Epithelial cell of esophagus (primary cell): ENCODE results near the gene DIAPH3.

Source experiments
- DNase-seq: peaks from one replicate; pipeline ENCODE4 v3.0.0; 2010; ENCODE audit warnings: low read depth
- H3K4me3 ChIP-seq: 2 replicates; pipeline ENCODE4 v1.5.1; 2011; ENCODE audit warnings: mild to moderate bottlenecking, low read length, control low read depth
- CTCF ChIP-seq: IDR thresholded peaks from 2 replicates; pipeline ENCODE4 v1.5.1; 2011; ENCODE audit warnings: low read depth, mild to moderate bottlenecking, low read length, control low read depth, inconsistent platforms; ENCODE audit not compliant: insufficient read depth; ENCODE audit errors: missing control alignments

The DIAPH3 gene

GRCh38 chr13:59680429-59681024 lies 483.2 kb downstream of the DIAPH3 start:
- peak; percentile 35 for DNase-seq
- peak; percentile 77 for TF ChIP-seq CTCF
- H3K4me3 ChIP-seq, result no peak overlapping the region

- no peak for TF ChIP-seq CTCF
- DNase-seq, result no peak
Measured at GRCh38 chr13:59679254-59679653, 484.5 kb downstream of the DIAPH3 start.

GRCh38 chr13:59677966-59678814 lies 485.5 kb downstream of the DIAPH3 start:
- TF ChIP-seq CTCF, result peak; percentile 76
- peak; percentile 64 for DNase-seq
- H3K4me3 ChIP-seq, result no peak overlapping the region

More at GRCh38 chr13:59679254-59679653, 484.5 kb downstream of the DIAPH3 start:
- H3K4me3 ChIP-seq, result no peak overlapping the region

- no peak for DNase-seq
- no peak for TF ChIP-seq CTCF
- H3K4me3 ChIP-seq, result no peak overlapping the region
Measured at GRCh38 chr13:59677430-59677829, 486.3 kb downstream of the DIAPH3 start.

GRCh38 chr13:59674616-59675015 lies 489.1 kb downstream of the DIAPH3 start:
- DNase-seq, result no peak
- no peak for TF ChIP-seq CTCF
- no peak overlapping the region for H3K4me3 ChIP-seq

GRCh38 chr13:59673286-59673685 lies 490.4 kb downstream of the DIAPH3 start:
- no peak for TF ChIP-seq CTCF
- DNase-seq, result no peak
- no peak overlapping the region for H3K4me3 ChIP-seq
